Epithelial cell of proximal tubule (primary cell): ENCODE results near the gene SF3B1. TPM values are rescaled to one million over a fixed set of nuclear protein-coding genes. Genes with fewer than 3 reads are reported as not detected.
"Not testable (repeated sequence)": the region's sequence is repeated elsewhere in the genome, so short reads cannot be mapped to it uniquely, and the experiment has no call there.

ENCODE experiments used
- DNase-seq: peaks from one replicate; pipeline ENCODE4 v3.0.0-alpha.2; 2011; ENCODE audit warnings: low read depth
- H3K4me3 ChIP-seq: 2 replicates; pipeline ENCODE4 v1.5.1; 2011; ENCODE audit warnings: low read depth, mild to moderate bottlenecking, low read length
- total RNA-seq: library from RNA; depleted of rRNA; stranded (reverse); fragments of >200 nt; gene quantifications from 2 replicates; pipeline ENCODE4 v1.2.3, GENCODE V29; 2015
- TF ChIP-seq, protein P1 (sequence below): conservative IDR thresholded peaks from 2 replicates; pipeline ENCODE4 v1.5.1; 2012; ENCODE audit warnings: low read depth, mild to moderate bottlenecking, low read length

Gene SF3B1
- total RNA-seq, 1 donor from 2014 or later = 135 TPM

DNA sequence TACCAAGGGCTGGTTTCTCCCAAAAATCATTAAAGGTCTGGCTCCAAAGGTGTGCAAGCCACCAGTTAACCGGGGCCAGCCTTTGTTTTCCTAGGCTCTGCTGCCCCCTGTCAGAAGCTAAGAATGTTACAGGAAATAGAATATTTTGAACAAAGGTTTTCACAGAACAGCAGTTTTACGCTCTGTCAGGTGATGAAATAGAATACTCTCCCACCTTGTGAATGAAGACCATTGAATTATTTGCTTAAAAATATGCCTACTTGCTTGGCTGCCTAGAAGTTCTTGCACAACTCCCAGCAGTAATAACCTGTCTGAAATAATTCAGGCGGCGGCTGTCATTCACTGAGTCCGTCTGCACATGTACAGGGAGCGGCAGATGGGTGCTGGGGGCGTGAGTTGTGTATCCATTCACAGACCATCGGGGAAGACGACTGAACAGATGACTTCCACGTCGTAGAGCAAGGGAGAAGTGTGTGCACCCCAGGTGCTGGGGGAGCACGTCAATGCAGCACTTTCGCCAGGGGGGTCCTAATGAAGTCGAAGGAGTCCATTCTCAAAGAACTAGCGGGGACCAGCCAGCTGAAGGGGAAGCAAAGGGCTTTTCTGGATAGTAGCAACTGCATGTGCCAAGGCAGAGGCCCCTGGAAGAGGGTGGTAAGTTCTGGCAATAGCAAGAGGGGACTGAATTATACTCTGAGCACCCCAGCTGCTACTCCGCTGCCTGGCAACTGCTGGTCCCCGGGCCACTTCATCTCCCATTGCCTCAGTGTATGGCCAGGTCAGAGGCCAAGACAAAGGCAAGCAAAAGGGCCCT is 56.1 kb downstream of the SF3B1 start:
- TF ChIP-seq, protein P1, sequence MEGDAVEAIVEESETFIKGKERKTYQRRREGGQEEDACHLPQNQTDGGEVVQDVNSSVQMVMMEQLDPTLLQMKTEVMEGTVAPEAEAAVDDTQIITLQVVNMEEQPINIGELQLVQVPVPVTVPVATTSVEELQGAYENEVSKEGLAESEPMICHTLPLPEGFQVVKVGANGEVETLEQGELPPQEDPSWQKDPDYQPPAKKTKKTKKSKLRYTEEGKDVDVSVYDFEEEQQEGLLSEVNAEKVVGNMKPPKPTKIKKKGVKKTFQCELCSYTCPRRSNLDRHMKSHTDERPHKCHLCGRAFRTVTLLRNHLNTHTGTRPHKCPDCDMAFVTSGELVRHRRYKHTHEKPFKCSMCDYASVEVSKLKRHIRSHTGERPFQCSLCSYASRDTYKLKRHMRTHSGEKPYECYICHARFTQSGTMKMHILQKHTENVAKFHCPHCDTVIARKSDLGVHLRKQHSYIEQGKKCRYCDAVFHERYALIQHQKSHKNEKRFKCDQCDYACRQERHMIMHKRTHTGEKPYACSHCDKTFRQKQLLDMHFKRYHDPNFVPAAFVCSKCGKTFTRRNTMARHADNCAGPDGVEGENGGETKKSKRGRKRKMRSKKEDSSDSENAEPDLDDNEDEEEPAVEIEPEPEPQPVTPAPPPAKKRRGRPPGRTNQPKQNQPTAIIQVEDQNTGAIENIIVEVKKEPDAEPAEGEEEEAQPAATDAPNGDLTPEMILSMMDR = peak; percentile 87
- H3K4me3 ChIP-seq = no peak overlapping the region

DNA sequence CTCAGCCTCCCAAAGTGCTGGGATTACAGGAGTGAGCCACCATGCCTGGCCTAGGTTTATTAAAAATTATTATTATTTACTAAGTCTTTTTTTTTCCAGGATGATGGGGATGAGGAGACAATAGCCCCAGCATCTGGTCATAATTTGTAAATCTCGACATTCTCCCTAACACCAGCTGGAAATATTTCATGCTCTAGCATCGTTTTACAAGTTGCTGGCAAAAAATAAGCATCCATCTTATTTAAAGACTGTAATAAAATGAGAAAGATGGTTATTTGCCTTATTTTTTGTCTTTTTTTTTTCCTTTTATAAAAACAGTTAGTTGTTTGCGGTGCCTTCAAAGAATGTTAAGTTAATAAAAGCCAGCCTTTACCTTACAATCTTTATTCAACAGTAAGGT is 56.7 kb downstream of the SF3B1 start:
- H3K4me3 ChIP-seq = no peak overlapping the region
- no peak for DNase-seq
- TF ChIP-seq, protein P1 = no peak

More for the DNA sequence above, 56.1 kb downstream of the SF3B1 start:
- DNase-seq = peak; percentile 18

DNA sequence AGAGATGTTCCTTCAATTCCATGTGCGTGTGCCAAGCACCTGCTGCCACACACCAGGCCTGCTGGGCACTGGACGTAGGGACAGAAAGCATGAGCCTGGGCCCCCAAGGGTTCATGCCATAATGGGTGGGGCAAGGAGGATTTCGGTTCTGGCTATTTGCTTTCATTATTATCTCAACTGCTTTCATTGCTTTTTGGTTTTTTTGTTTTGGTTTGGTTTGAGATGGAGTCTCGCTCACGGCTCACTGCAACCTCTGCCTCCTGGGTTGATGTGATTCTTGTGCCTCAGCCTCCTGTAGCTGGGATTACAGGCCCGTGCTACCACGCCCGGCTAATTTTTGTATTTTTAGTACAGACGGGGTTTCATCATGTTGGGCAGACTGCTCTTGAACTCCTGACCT is 57.2 kb downstream of the SF3B1 start:
- TF ChIP-seq, protein P1 = no peak
- no peak overlapping the region for H3K4me3 ChIP-seq
- DNase-seq = no peak

DNA sequence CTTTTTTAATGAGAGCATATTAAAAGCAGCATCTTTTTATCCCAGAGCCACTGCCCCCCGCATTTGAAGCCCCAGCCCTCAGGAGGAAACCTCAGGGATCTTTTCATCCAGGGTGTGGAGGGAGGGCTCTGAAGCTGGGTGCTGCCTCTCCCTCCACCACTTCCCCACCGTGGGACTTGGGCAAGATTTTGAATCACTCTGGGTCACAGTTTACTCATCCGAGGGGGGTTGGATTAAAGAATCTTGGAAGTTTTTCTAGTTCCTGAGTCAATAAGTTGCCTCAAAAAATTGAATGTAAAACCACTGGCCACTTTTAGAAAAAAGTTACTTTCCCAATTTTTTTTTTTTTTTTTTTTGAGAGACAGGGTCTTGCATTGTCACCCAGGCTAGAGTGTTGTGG is 62.2 kb downstream of the SF3B1 start:
- no peak overlapping the region for H3K4me3 ChIP-seq
- no peak for DNase-seq
- TF ChIP-seq, protein P1 = no peak

GRCh38 chr2:197370664-197371063 is 64.2 kb downstream of the SF3B1 start:
- DNase-seq, H3K4me3 ChIP-seq: not testable (repeated sequence)

- no peak overlapping the region for H3K4me3 ChIP-seq
- DNase-seq = no peak
- TF ChIP-seq, protein P1 = no peak
Observed at GRCh38 chr2:197369933-197370320, 64.9 kb downstream of the SF3B1 start.

- TF ChIP-seq, protein P1 = no peak
- H3K4me3 ChIP-seq = no peak overlapping the region
- no peak for DNase-seq
Observed at GRCh38 chr2:197369228-197369932, 65.4 kb downstream of the SF3B1 start.
